HepG2 (cell line): Measurements from ENCODE around the gene DUS3L. TPM values are rescaled to one million over a fixed set of nuclear protein-coding genes. Genes with fewer than 3 reads are reported as not detected.

Experiments
- ATAC-seq: fragments of 200-7000 bp; cut with Tn5 transposase; 3 replicates; pipeline ENCODE4 v1.9.1; 2020; ENCODE audit warnings: mild to moderate bottlenecking, moderate library complexity
- BruUV-seq: library from RNA; stranded (reverse); fragments of 400-500 nt; replicated peaks from 2 replicates; lab custom pipeline; 2021; lab: Mats Ljungman, UMichigan
- CTCF ChIA-PET: fragments of 300-600 bp; formaldehyde crosslinking; extraction: SDS; loops from one replicate; lab custom pipeline; 2021; ENCODE audit warnings: low total read pairs, inconsistent platforms, low intra/inter-chr PET ratio; lab: Yijun Ruan, JAX
- POLR2A ChIA-PET: fragments of 350-600 bp; sonication (Branson Sonifier 250); formaldehyde crosslinking; loops from one replicate; lab custom pipeline; 2020; ENCODE audit warnings: antibody characterized with exemption, inconsistent platforms; lab: Yijun Ruan, JAX
- DNase-seq: peaks from one replicate; pipeline ENCODE4 v3.0.0-alpha.2; 2015; ENCODE audit warnings: low spot score
- FAIRE-seq: peaks from 3 replicates; lab custom pipeline; 2011; peaks lifted over from hg19 to GRCh38; lab: Jason Lieb, UNC
- H2AFZ ChIP-seq: one replicate; pipeline ENCODE4 v1.6.1; 2011; ENCODE audit warnings: low read length, inconsistent platforms
- H3K27ac ChIP-seq: fragments of 300-600 bp; 3 replicates; pipeline ENCODE4 v1.8.0; 2011; ENCODE audit warnings: mixed run types, mild to moderate bottlenecking, mixed read lengths, low read length, inconsistent platforms; ENCODE audit not compliant: insufficient read depth; ENCODE audit errors: extremely low read length
- H3K27me3 ChIP-seq, 2 experiments: fragments of 200-600 bp in 1 of 2; 2 replicates in 1 of 2; 3 replicates in 1 of 2; pipeline versions ENCODE4 v1.6.0 to v1.8.0; 2011; ENCODE audit warnings: low read length in 2 of 2, mild to moderate bottlenecking in 2 of 2, moderate library complexity in 2 of 2, inconsistent platforms in 1 of 2; ENCODE audit not compliant: insufficient read depth in 2 of 2, control insufficient read depth in 1 of 2
- H3K36me3 ChIP-seq, 2 experiments: fragments of 200-600 bp in 1 of 2; replicated peaks in 1 of 2; 2 replicates in 1 of 2; 3 replicates in 1 of 2; pipeline versions ENCODE4 v1.5.1 to v1.8.0; 2011; ENCODE audit warnings: low read length in 2 of 2, inconsistent platforms in 1 of 2; ENCODE audit not compliant: insufficient read depth in 2 of 2, control insufficient read depth in 1 of 2
- H3K4me1 ChIP-seq: 2 replicates; pipeline ENCODE4 v1.5.1; 2012; ENCODE audit warnings: low read length, inconsistent platforms; ENCODE audit not compliant: insufficient read depth
- H3K4me2 ChIP-seq: 2 replicates; pipeline ENCODE4 v1.6.0; 2011; ENCODE audit warnings: low read depth, low read length, inconsistent platforms
- H3K4me3 ChIP-seq, 3 experiments: fragments of 200-600 bp in 1 of 3; sonication (generic), shearing (Covaris generic) in 1 of 3; replicated peaks in 1 of 3; 2 replicates each; pipeline ENCODE4 v1.5.1; 2011 to 2016; ENCODE audit warnings: low read length in 3 of 3, inconsistent platforms in 2 of 3, low read depth in 2 of 3, mild to moderate bottlenecking in 2 of 3, control low read depth in 1 of 3, mixed read lengths in 1 of 3; ENCODE audit not compliant: insufficient read depth in 1 of 3
- H3K79me2 ChIP-seq: one replicate; pipeline ENCODE4 v1.6.1; 2011; ENCODE audit warnings: low read length, inconsistent platforms; ENCODE audit not compliant: insufficient read depth
- H3K9ac ChIP-seq: 2 replicates; pipeline ENCODE4 v1.6.0; 2011; ENCODE audit warnings: mild to moderate bottlenecking, low read depth, low read length, inconsistent platforms; ENCODE audit not compliant: insufficient read depth
- H3K9me3 ChIP-seq: 2 replicates; pipeline ENCODE4 v1.5.1; 2012; ENCODE audit warnings: mild to moderate bottlenecking, low read length
- H4K20me1 ChIP-seq: 2 replicates; pipeline ENCODE4 v1.6.0; 2011; ENCODE audit warnings: inconsistent platforms, mild to moderate bottlenecking, low read length, moderate library complexity; ENCODE audit not compliant: insufficient read depth
- HNF4A ChIP-seq: sonication (generic); formaldehyde crosslinking; IDR thresholded peaks from 2 replicates; pipeline ENCODE4 v1.4.0; 2020; ENCODE audit warnings: missing genetic modification reagents
- SALL1 ChIP-seq: sonication (generic); formaldehyde crosslinking; IDR thresholded peaks from 2 replicates; pipeline ENCODE4 v1.8.0; 2022; ENCODE audit warnings: mild to moderate bottlenecking, missing genetic modification reagents
- TERF1 ChIP-seq: sonication (generic); formaldehyde crosslinking; IDR thresholded peaks from 2 replicates; pipeline ENCODE4 v1.8.0; 2022; ENCODE audit warnings: mild to moderate bottlenecking, missing genetic modification reagents, moderate library complexity
- ZBTB20 ChIP-seq: sonication (generic); formaldehyde crosslinking; IDR thresholded peaks from 2 replicates; pipeline ENCODE4 v1.8.1; 2023; ENCODE audit warnings: missing genetic modification reagents, low read depth, mild to moderate bottlenecking, borderline replicate concordance
- ZBTB26 ChIP-seq: IDR thresholded peaks from 2 replicates; pipeline ENCODE4 v1.6.1; 2016; ENCODE audit warnings: missing compliant biosample characterization, missing genetic modification reagents, borderline replicate concordance
- ZHX2 ChIP-seq, 2 experiments: sonication (generic) in 1 of 2; formaldehyde crosslinking in 1 of 2; IDR thresholded peaks; 2 replicates each; pipeline versions ENCODE4 v1.6.1 to v1.9.0; 2014 to 2022; ENCODE audit warnings: antibody characterized with exemption in 1 of 2, borderline replicate concordance in 1 of 2, inconsistent platforms in 1 of 2, low read depth in 1 of 2, missing genetic modification reagents in 1 of 2
- ZMYM3 ChIP-seq: sonication (generic); formaldehyde crosslinking; IDR thresholded peaks from 2 replicates; pipeline ENCODE4 v1.5.1; 2020; ENCODE audit warnings: mild to moderate bottlenecking, missing genetic modification reagents
- ZNF329 ChIP-seq: sonication (generic); formaldehyde crosslinking; IDR thresholded peaks from 2 replicates; pipeline ENCODE4 v1.9.0; 2021; ENCODE audit warnings: low read depth, mild to moderate bottlenecking, missing genetic modification reagents
- ZNF460 ChIP-seq: sonication (generic); formaldehyde crosslinking; IDR thresholded peaks from 2 replicates; pipeline ENCODE4 v1.5.1; 2020; ENCODE audit warnings: missing genetic modification reagents, mild to moderate bottlenecking, borderline replicate concordance
- ZNF737 ChIP-seq: sonication (generic); formaldehyde crosslinking; IDR thresholded peaks from 2 replicates; pipeline ENCODE4 v1.5.0; 2020; ENCODE audit warnings: missing genetic modification reagents, mild to moderate bottlenecking, borderline replicate concordance
- WGBS: methylation state at CpG from one replicate; pipeline ENCODE4 v1.1.6; 2017; ENCODE audit warnings: low lambda C conversion rate; 5-methylcytosine and 5-hydroxymethylcytosine counted together
- in situ Hi-C: cut with HindIII; loops from 2 replicates; pipeline ENCODE4 v1.10.0; 2017; ENCODE audit warnings: low pct_unique_long_range_greater_than_20kb; ENCODE audit not compliant: extremely low pct_ligation_motif_present
- intact Hi-C: fragments of 100-400 bp; cut with micrococcal nuclease; formaldehyde crosslinking; loops from one replicate; pipeline ENCODE4 v1.10.0; 2022; ENCODE audit not compliant: unreplicated experiment
- polyA plus RNA-seq, 8 experiments: library from polyadenylated mRNA; depleted of rRNA in 3 of 8; stranded (reverse) in 7 of 8; unstranded in 1 of 8; fragments of >200 nt; fragmentation: Illumina TruSeq in 4 of 8; extraction: Trizol in 4 of 8; gene quantifications; 2 replicates each; pipeline versions ENCODE4 v1.2.1 to v1.2.3, GENCODE V29; 2011 to 2016; ENCODE audit warnings: low read depth in 4 of 8, missing spikeins in 1 of 8, mixed read lengths in 1 of 8; ENCODE audit not compliant: insufficient read depth in 1 of 8
- total RNA-seq, 5 experiments: library from RNA; depleted of rRNA; stranded (reverse); fragments of >200 nt; fragmentation: Illumina TruSeq; extraction: Trizol; gene quantifications; 2 replicates each; pipeline ENCODE4 v1.2.3, GENCODE V29; 2016; ENCODE audit warnings: low read depth in 1 of 5

The DUS3L gene
- total and polyA plus RNA-seq, 2 of the 13 experiments (the other 11 are each of a cell fraction or from before 2014, with no cell fraction given): 13.3 to 25.1 TPM

- TF ChIP-seq ZHX2 (IDR thresholded peaks at IDR 0.05; ENCODE audit: low read depth) (no peak), ZHX2 (CRISPR knock-in tag; IDR thresholded peaks at IDR 0.05; ENCODE audit: borderline replicate concordance) (no peak)
These were observed 37.2 kb downstream of the DUS3L start (continued) for GRCh38 chr19:5753743-5754142.

GRCh38 chr19:5751709-5752108, 39.3 kb downstream of the DUS3L start:
- CTCF ChIA-PET: no interaction called here
- H3K27ac ChIP-seq: no peak overlapping the region
- FAIRE-seq (no peak), ATAC-seq (no peak; the same call in 2 of the 3 replicates), DNase-seq (peak; percentile 21)
- no peak overlapping the region for H3K4me3 ChIP-seq
- BruUV-seq: no TSS peak
- in situ Hi-C loops (no loop called here), intact Hi-C loops (no loop called here)
- no peaks in the 10 kb centered on the region for H3K9me3 ChIP-seq
- peaks cover 13% of the 10 kb centered on the region for H3K4me1 ChIP-seq
- H4K20me1 ChIP-seq: no peaks in the 10 kb centered on the region
- no peaks in the 10 kb centered on the region for H3K27me3 ChIP-seq
- no peaks in the 10 kb centered on the region for H3K79me2 ChIP-seq
- H2AFZ ChIP-seq: no peak overlapping the region
- peak overlapping the region; percentile 45; the same call in 1 of the 2 replicates for H3K4me2 ChIP-seq
- H3K9ac ChIP-seq: 0 out of 2 replicates have a peak overlapping the region, but pooled peaks have one; percentile 15
- 17% methylated on average over 7 of the region's 7 CpGs for WGBS
- POLR2A ChIA-PET: no interaction called here
- TF ChIP-seq ZMYM3 (CRISPR knock-in tag) (peak; percentile 54; the same call in 1 of the 2 replicates), TERF1 (CRISPR knock-in tag) (no peak), ZBTB20 (CRISPR knock-in tag) (no peak), ZNF460 (CRISPR knock-in tag) (peak; percentile 90), ZBTB26 (CRISPR knock-in tag) (peak; percentile 84; the same call in 1 of the 2 replicates), ZNF329 (CRISPR knock-in tag) (no peak), HNF4A (CRISPR knock-in tag) (peak; percentile 24; the same call in 1 of the 2 replicates), SALL1 (CRISPR knock-in tag) (peak; percentile 33; the same call in 1 of the 2 replicates), ZNF737 (CRISPR knock-in tag) (no peak)
- no peaks in the 10 kb centered on the region for H3K36me3 ChIP-seq
